ENCODE data around the gene ANP32A.
"Not testable (repeated sequence)": the region's sequence is repeated elsewhere in the genome, so short reads cannot be mapped to it uniquely, and the experiment has no call there.

Gene ANP32A

DNA sequence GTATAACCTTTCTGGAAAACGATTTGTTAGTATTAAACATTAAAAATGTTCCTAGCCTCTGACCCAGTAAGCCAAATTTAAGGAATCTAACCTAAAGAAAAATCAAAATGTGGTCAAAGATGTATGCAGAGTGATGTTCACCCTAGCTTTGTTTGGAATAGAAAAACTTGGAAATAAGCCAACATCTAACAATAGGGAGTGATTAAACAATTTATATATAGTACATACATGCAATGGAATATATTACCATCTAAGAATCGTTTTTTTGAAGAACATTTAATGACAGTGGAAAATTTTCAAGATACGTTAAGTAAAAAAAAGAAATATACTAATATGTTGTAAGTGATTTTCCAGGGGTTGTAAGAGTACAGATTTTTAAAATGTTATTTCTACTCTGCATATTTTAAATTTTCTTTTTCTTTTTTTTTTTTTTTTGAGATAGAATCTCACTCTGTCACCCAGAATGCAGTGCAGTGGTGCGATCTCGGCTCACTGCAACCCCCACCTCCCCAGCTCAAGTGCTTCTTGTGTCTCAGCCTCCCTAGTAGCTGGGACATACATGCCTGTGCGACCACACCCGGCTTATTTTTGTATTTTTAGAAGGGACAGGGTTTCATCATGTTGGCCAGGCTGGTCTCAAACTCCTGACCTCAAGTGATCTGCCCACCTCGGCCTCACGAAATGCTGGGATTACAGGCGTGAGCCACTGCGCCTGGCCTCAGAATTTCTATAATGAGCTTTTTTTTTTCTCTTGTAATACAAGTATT, 54.9 kb downstream of the ANP32A start:
- no peak for TF ChIP-seq CTCF (conservative IDR thresholded peaks at IDR 0.05; ENCODE audit: control insufficient read depth, insufficient read depth, low read depth, low read length)
- H3K4me3 ChIP-seq (ENCODE audit: control insufficient read depth, low read depth, low read length), result no peak overlapping the region
- DNase-seq (ENCODE audit: low read depth), result no peak

DNA sequence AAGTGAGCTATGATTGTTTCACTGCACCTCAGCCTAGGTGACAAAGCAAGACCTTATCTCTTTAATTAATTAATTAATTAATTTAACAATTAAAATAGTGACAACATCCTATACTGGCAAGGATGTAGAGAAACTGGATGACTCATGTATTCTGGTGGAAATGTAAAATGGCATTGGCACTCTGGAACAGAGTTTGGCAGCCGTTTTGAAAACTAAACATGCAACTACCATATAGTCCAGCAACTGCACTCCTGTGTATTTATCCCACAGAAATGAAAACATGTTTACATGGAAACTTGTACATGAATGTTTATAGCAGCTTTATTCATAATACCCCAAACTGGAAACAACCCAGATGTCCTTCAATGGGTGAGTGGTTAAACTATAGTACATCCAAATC, 56.6 kb downstream of the ANP32A start:
- no peak for TF ChIP-seq CTCF (conservative IDR thresholded peaks at IDR 0.05; ENCODE audit: control insufficient read depth, insufficient read depth, low read depth, low read length)

DNA sequence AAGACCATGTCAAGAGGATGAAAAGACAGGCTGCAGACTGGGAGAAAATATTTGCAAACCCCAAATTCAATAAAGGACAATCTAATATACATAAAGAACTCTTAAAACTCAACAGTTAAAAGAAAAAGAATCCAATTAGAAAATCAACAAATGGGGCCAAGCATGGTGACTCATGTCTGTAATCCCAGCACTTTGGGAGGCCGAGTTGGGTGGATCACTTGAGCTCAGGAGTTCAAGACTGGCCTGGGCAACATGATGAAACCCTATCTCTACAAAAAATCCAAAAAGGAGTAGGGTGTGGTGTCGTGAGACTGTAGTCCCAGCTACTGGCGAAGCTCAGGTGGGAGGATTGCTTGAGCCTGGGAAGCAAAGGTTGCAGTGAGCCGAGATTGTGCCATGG, 57.6 kb downstream of the ANP32A start:
- no peak for TF ChIP-seq CTCF (conservative IDR thresholded peaks at IDR 0.05; ENCODE audit: control insufficient read depth, insufficient read depth, low read depth, low read length)
- DNase-seq (ENCODE audit: low read depth), result no peak
- no peak overlapping the region for H3K4me3 ChIP-seq (ENCODE audit: control insufficient read depth, low read depth, low read length)

More for the DNA sequence above, 56.6 kb downstream of the ANP32A start:
- no peak overlapping the region for H3K4me3 ChIP-seq (ENCODE audit: control insufficient read depth, low read depth, low read length)
- no peak for DNase-seq (ENCODE audit: low read depth)

DNA sequence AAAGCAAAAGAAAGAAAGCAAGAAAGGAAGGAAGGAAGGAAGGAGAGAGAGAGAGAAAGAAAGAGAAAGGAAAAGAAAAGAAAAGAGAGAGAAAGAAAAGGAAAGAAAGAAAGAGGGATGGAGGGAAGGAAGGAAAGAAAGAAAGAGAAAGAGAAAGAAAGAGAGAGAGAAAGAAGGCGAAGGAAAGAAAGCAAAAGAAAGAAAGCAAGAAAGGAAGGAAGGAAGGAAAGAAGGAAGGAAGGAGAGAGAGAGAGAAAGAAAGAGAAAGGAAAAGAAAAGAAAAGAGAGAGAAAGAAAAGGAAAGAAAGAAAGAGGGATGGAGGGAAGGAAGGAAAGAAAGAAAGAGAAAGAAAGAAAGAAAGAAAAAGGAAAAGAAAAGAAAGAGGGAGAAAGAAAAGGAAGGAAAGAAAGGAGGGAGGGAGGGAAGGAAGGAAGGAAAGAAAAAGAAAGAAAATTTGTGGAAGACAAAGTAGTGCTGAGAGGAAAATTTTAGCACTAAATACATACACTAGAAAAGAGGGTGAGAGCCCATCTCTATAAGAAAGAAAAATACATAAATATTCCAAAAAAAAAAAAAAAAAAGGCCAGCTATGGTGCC, 60.6 kb downstream of the ANP32A start:
- not testable (repeated sequence) for DNase-seq (ENCODE audit: low read depth); H3K4me3 ChIP-seq (ENCODE audit: control insufficient read depth, low read depth, low read length)

GRCh38 chr15:68755731-68756130, 65.0 kb downstream of the ANP32A start:
- no peak overlapping the region for H3K4me3 ChIP-seq (ENCODE audit: control insufficient read depth, low read depth, low read length)
- no peak for DNase-seq (ENCODE audit: low read depth)
- no peak for TF ChIP-seq CTCF (conservative IDR thresholded peaks at IDR 0.05; ENCODE audit: control insufficient read depth, insufficient read depth, low read depth, low read length)

- H3K4me3 ChIP-seq (ENCODE audit: control insufficient read depth, low read depth, low read length), result no peak overlapping the region
- no peak for DNase-seq (ENCODE audit: low read depth)
- TF ChIP-seq CTCF (conservative IDR thresholded peaks at IDR 0.05; ENCODE audit: control insufficient read depth, insufficient read depth, low read depth, low read length), result no peak
Observed at GRCh38 chr15:68751622-68752021, 69.1 kb downstream of the ANP32A start.

GRCh38 chr15:68749793-68750192, 70.9 kb downstream of the ANP32A start:
- DNase-seq (ENCODE audit: low read depth), result peak; percentile 24
- TF ChIP-seq CTCF (conservative IDR thresholded peaks at IDR 0.05; ENCODE audit: control insufficient read depth, insufficient read depth, low read depth, low read length), result no peak
- no peak overlapping the region for H3K4me3 ChIP-seq (ENCODE audit: control insufficient read depth, low read depth, low read length)

Data from fibroblast of mammary gland (primary cell).